NCI-H2196 (cell line): Measurements from ENCODE around the gene KLHL29.

Experiments
- DNase-seq: peaks from one replicate; lab custom pipeline; 2025; ENCODE audit not compliant: unreplicated experiment; lab: John Stamatoyannopoulos, UW

Gene KLHL29

DNA sequence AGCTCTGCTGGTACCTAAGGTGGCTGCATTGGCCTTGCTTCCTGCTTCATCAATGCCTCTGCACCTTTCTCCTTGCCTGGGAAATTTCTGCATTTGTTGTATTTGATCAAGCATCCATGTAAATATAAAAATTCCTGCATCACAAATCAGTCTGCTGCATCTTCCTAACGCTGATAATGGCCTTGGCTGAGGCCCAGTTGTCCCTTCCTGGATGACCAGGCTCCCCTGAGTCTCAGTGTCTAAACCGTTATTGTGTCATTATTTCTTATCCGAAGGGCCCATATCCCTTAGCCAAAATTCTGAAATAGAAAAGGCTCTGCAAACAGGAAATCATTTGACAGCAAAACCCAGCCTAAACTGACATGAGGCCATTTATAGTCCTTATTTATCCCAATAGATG is 62.4 kb downstream of the KLHL29 start:
- DNase-seq, result no peak

DNA sequence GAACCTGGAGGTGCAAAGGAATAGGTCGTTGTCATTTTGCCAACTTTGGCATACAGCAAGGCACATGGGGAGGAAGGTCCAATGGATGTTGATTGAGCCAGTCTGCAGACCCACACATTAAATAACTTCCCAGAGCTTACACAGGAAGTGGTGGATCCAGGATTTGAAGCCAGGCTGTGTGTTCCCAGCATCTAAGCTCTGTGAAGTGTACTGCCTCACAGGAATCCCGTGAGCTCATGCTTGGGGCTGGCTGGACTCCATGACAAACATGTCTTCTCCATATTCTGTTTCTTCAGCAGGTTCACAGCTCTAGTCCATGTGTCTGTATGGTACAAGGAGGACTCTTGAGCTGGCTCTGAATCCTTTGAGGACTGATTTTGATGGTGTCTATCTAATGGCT is 63.9 kb downstream of the KLHL29 start:
- DNase-seq, result no peak

DNA sequence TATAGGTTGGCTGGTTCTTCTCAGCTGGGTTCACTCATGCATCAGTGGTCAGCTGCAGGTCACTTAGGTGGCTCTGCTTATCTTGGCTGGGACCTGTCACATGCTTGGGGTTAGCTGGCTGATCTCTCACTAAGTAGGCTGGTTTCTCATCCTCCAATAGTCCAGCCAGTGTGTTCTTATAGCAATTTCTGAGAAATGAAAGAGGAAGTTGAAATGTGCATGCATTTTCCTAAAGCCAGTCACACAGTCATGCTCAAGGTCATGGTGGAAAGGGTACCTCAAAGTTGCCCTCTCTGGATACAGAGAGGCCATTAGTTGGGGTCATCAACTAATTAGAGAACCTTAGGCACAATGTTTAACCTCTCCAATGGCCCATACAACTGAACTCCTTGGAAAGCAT is 64.4 kb downstream of the KLHL29 start:
- DNase-seq, result no peak

DNA sequence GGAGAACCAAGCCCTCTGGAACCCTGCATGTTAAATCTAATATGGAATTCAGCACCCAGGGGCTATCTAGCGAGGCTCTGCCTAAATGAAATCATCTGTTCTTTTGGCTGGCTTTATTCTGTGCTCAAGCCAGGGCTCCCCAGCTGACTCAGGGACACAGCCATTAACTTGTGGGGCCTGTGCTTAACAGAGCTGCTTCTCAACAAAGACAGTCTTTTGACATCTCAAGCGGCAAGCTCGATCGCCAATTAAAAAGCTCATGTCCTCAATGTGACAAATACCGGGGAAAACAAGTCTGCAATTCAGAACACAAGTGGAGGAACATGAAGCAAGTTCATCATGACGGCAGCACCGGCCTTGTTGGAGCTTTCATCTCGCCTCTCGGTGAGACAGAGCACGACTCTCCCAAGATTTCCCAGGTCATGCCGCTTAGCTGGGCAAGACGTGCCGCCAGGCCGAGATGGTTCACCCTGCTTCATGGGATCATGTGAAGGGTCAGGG is 64.9 kb downstream of the KLHL29 start:
- DNase-seq, result no peak

DNA sequence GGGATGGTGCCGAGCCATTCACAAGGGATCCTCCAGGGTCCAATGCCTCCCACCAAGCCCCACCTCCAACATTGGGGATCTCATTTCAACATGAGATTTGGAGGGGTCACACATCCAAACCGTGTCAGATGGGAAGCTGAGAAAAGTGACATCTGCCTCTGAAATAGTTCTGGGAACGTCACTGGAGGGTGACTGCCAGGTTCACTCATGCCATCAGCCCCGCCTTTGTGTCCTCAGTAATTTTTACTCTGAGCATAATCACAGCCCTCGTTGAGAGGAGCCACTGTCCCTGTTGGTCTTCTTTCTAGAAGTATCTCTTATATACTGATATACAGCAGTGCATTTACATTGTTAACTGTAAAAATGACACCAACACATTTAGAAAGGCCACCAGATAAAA is 67.4 kb downstream of the KLHL29 start:
- DNase-seq, result no peak

DNA sequence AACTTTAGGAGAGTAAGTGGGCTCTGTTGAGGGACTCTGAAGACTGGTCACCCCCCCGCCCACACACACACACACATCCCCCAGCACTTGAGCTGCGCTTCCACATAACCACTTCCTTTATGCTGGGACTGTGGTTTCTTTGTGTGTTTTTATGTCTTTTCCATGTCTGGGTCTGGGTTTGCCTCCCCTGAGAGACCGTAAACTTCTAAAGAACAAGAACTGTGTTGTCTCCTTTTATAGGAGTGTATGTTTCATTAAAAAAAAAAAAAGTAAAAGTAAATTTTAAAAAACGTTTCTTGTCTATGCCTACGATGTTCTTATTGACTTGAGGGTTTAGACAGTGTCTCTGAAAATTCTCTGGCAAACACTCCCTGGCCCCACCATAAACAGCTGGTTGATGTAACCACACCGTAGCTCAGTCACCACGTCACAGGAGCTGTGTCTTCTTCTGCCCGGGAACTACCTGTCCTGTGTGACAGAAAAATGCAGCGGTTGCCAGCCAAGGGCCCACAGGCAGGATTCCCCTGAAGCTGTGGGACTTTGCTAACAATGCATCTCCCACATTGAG is 68.0 kb downstream of the KLHL29 start:
- no peak for DNase-seq

DNA sequence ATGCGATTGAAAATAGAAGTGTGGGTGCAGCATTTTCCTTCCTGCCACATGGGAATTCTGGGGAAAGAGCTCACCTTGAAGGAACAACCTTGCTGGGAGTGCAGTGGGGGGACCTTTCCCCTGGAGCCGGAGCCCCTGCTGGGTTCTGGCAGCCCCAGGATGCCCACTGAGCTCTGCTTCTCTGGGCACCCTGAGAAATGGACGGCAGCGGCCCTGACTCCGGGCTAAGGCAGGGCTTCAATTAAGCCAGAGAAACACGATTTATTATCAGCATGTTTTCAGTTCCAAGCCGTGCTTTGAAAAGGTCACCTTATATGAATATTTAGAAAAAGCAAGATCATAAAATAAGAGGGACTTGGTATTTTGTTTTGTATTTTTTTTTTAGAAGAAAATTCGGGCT is 68.5 kb downstream of the KLHL29 start:
- no peak for DNase-seq

DNA sequence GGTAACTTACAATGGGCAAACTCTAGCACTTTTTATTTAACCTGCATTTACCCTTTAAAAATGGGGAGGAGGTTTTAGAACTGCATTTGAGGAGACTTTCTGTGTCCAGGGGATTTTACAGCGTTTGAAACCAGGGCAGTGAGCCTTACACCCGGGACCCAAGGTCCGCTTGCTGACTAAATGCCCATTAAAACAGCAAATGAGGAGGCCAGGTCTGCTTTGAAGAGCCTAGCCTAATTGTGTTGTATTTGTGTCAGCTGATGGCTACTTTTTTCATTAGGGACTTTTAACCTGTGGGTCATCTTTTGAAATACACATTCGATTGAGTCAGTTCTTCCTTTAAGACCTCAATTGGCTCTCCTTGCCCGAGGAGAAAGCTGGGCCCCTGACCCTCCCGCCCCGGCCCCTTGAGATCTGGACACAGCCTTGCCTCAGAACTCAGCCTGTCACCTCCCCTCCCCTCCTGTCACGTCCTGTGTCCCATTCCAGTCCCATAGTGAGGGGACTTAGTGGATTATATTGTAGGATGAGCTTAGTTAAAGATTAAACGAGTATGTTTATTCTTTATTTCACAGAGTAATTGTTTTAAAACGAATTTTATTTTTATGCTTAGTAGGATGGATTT is 69.0 kb downstream of the KLHL29 start:
- DNase-seq, result no peak

DNA sequence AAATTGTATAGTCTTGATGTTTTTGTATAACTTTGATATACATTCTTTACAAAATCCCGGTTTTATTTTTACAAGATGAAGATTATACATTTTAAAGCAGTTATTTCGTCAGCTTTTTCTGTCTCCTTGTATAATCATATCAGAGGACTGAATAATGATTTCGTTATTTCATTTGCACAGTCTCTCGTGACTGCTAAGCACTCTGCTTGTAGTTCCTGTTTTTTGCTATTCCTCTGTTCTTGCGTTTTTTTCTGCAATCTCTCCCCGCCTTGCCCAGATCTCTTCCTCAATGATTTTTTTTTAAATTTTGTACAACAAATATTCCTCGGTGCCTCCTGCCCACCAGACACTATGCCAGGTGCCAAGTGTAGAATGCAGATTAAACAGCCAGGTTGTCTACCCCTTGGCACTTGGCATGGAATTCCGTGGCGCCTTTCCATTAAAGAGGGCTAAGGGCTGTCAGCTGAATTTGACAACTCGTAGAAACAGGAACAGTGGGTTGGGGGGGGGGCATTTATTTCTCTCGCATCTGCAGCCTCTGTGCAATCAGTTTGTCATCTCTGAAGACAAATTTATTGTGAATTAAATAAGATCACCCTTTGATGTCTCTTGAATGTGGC is 69.6 kb downstream of the KLHL29 start:
- DNase-seq, result no peak

DNA sequence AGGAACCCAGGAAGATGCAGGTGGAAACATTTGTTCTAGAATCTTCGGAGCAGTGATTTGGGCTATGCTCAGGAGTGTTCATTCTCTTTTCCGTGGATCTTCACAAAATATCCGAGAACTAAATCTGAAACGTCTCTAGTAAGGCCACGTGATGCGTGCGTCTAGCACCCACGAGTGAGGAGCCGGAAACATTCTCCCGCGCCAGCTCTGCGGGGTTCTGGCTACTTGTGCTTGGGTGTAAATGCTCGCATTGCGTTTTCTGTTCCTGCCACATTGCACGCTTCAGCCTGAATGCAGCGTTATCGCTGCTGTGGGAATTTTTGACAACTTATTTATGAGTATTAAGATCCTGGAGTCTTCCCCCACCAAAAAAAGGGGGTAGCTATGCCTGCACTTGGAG is 71.4 kb downstream of the KLHL29 start:
- no peak for DNase-seq

DNA sequence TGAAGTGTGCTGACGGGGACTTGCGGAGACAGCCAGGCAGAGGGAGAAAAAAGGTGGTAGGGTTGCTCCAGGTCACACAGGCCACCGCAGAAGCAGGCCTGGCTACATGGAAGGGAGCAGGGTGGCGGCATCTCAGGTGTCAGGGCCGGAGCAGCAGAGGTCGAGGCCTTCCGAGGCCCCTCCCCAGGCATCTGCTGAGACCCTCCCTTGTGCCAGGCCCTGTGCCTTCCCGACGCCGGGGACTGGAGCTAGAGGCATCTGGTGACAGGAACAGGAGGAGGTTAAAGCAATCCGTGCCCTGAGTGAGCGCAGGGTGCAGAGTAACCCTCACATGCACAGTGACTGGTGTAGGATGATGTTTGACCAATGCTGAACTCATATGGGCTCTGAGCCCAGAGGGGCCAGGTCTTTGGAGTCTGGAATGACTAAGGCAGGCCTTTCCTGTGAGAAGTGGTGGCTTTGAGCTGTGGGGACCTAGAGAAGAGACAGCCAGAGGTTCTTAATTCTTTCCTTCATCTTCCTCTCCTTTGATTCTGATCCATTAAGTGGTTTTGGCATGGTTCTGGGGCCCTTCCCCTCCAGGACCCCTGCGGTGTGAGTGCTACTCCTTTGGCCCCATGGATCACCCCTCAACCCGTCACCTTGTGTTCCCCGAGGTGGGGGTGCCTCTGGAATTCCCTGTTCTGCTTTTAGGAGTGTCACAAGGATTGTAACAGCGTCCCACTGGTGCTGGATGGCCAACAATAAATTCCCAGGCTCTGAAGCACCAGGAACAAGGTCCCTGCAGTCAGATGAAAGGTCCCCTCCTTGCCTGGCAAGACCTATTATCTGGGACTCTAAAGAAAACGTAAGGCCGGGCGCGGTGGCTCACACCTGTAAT is 72.1 kb downstream of the KLHL29 start:
- no peak for DNase-seq

DNA sequence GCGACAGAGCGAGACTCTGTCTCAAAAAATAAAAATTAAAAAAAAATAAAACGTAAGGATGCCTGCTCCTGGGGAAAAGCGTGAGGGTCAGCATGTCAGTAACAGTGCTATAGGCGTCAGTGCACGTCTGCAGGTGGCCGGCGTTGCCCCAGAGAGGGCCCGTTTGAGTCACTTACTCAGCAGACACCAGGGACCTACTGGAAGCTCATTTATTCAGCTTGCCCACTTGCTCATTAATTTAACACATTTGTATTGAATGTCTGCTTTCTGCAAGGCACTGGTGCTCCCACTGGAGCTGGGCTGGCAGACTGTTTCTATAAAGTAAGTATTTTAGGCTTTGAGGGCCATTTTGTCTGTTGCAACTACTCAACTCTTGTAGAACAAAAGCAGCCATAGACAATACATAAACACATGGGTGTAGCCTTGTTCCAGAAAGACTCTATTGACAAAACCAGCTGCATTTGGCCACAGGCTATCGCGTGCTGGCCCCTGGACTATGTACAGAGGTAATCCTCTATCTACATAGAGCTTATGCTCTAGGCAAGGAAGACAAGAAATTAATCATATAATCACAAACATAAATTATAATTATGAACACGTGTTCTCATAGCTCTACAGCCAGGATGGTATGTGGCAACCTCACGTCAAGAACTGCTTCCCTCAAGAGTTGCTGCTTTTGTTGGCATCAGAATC is 73.2 kb downstream of the KLHL29 start:
- no peak for DNase-seq

DNA sequence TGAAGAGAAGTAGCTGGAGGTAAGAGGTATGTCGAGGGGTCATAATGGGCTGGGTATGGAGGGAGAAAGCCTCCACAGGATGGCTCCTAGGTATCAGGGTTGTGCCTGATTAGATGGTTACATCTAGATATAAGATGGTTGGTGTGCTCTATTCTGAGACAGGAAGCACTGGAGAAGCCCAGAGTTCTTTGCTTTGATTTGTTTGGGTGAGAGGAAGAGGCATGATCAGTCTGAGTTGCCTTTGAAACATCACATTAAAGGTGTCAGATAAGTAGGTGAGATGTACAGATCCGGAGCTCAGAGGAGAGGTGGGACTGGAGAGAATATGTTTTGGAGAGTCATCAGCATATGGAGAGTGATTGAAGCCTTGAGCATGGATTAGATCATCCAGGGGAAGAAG is 74.1 kb downstream of the KLHL29 start:
- DNase-seq, result no peak

DNA sequence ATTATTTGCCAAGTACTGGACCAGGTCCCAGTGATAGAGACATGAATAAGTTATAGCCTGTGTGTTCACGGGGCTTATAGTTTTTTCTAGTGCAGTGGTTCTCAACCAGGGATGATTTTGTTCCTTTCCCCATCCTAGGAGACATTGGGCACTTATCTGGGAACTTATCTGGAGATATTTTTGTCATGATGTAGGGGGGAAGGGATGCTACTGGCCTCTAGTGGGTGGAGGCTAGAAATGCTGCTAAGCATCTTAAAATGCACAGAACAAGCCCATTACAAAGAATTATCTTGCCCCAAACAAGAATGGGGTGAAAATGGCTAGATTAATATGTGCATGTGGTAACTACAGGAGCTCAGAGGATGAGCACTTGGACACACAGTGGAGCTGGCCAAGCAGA is 75.2 kb downstream of the KLHL29 start:
- DNase-seq, result no peak

DNA sequence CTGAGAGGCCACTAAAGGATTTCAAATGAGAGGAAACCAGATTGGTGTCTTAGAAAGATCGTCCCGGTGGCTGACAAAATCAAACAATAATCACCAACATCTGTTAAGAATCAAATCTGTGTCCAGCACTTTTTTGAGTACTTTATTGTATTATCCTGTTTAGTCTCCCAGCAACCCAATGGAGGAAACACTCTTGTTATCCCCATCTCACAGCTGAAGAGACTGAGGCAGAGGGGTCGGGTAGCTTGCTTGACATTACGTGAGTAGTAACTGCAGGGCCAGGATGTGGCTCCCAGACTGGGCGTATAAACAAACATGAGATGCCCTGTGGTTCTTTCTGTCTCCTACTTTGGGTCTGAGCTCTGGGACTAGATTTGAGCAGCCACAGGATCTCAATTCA is 76.0 kb downstream of the KLHL29 start:
- no peak for DNase-seq

DNA sequence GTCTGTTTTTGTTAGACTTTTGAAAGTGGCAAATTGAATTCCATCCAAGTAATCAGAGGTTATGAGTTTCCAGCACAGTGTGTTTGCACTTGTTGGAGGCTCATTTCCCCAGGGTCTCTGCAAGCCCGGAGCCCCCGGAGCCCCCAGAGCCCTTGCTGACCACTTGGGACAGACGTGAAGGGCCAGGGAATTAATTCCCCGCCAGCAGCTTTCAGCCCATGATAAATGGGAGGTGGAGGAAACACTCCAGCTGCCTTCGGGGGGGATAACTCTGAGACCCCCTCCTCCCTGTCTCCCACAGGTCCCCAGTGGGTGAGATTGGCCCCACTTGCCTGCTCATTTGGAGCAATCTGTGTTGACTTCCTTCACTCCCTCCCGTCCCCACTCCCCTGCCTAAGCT is 79.2 kb downstream of the KLHL29 start:
- no peak for DNase-seq

DNA sequence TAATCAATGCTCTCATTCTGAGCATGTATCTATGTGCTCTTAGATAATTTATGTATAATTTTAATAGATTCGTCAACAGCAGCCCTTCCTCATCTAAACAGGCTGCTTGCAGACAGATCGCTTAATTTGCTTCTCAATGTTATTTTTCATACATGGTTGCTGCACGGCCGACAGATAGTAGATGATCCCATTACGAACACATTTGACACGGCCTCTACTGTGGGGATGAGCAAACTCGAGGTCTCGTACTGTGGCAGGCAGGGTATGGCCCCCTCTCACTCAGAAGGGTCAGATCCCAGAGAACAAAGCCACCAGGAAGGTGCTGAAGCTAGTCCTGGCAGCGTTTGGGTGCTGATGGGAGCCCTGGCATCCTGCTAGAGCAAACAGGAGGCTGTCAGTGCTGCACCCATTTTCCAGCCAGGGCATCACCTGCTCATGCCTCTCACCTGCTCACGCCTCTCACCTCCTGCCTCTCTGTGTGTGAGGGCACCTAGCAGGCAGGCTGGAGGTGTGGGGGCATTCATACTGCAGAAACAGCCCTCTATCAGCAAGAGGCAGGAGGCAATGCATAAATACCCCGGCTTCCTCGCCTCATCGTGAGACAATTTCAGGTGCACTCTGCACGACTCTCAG is 80.0 kb downstream of the KLHL29 start:
- no peak for DNase-seq

DNA sequence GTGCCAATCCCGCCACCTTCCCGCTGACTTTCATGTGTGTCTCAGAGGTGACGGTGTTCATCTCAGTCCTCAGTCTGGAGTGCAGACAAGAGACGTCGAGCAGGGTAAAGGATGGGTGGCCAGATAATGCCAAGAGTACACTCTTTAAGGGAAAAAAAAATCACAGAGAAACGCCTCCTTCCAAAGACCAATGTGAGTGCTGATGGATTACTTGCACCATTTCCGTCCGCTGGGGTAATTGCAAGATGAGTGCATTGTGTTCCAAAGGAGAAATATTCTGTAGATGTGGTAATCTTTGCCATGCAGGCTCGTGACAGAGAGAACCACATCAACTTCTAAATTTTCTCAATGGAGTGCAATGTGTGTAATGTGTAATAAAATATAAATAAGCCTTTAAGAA is 81.0 kb downstream of the KLHL29 start:
- no peak for DNase-seq

DNA sequence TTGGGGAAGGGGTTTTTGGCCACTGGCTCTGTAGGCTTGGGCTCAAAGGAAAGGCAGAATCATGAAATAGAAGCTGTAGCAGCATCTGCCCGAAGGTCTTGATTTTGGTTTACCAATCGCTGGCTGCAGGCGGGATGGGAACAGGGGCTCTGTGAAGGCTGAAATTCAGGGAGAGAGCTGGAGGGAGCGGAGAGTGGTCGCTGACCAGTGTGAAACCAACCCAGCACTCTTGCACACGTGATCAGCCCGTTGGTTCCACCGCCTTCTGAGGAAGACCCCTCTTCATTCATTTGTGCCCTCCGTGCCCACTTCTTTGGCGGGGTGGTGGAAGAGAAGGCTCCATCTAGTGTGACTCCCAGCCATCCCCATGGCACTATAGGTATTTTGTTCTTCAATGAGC is 82.6 kb downstream of the KLHL29 start:
- no peak for DNase-seq

DNA sequence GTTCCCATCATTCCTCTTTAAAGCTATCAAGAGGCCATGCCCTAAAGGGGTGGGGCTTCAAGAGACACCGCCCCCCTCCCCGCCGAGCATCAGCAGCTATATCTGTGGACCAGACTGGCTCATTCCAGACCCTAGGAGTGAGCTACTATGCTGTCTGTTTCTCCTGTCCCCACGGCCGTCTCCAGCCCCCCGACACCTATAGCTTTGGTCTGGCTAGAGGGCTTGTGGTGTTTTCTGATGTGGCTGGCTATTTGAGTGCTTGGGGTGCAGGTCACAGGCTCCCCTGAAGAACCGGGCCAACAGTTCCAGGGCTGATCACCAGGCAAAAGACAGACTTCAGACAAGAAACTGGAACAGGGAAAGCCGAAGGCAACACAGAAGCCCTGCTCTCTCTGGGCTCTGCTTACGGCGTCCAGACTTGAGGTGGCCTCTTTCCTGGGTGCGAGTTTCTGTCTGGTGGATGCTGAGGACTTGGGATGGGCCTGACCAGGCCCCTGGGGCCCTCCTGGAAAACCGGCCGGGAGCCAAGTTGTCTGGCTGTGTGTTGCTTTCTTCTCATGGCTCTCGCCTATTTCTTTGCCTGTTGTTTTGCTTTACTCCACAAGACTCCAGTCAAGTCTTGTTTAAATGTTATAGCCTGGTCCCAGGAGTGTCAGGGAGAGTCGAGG is 83.6 kb downstream of the KLHL29 start:
- no peak for DNase-seq
